CD14-positive monocyte (primary cell): ENCODE data around the gene ACTL6B. TPM values are rescaled to one million over a fixed set of nuclear protein-coding genes. Genes with fewer than 3 reads are reported as not detected.

Source experiments
- DNase-seq, 3 donors: peaks; one replicate each; pipeline ENCODE4 v3.0.0-alpha.2; 2011 to 2022
- H2AFZ ChIP-seq: 2 replicates; pipeline ENCODE4 v1.6.0; 2012; ENCODE audit warnings: mild to moderate bottlenecking, low read depth, low read length, inconsistent platforms; ENCODE audit not compliant: insufficient read depth, poor library complexity, severe bottlenecking
- H3K27ac ChIP-seq, 2 donors: 1 replicate in 1 of 2; 2 replicates in 1 of 2; pipeline ENCODE4 v1.5.1; 2012 to 2013; ENCODE audit warnings: low read length in 2 of 2, control low read depth in 1 of 2, inconsistent platforms in 1 of 2, low read depth in 1 of 2, mild to moderate bottlenecking in 1 of 2
- H3K27me3 ChIP-seq, 2 donors: one replicate each; pipeline versions ENCODE4 v1.6.0 to v1.6.1; 2011 to 2013; ENCODE audit warnings: low read length in 2 of 2; ENCODE audit not compliant: control insufficient read depth in 2 of 2, insufficient read depth in 2 of 2
- H3K36me3 ChIP-seq, 2 donors: replicated peaks in 1 of 2; 1 replicate in 1 of 2; 2 replicates in 1 of 2; pipeline versions ENCODE4 v1.5.1 to v1.6.1; 2012 to 2013; ENCODE audit warnings: low read length in 2 of 2, control low read depth in 1 of 2, inconsistent platforms in 1 of 2, mild to moderate bottlenecking in 1 of 2; ENCODE audit not compliant: insufficient read depth in 2 of 2, control insufficient read depth in 1 of 2
- H3K4me1 ChIP-seq, 2 donors: 1 replicate in 1 of 2; 2 replicates in 1 of 2; pipeline versions ENCODE4 v1.5.1 to v1.6.1; 2012 to 2013; ENCODE audit warnings: low read length in 2 of 2, control low read depth in 1 of 2, inconsistent platforms in 1 of 2, mild to moderate bottlenecking in 1 of 2, moderate library complexity in 1 of 2; ENCODE audit not compliant: insufficient read depth in 2 of 2, control insufficient read depth in 1 of 2
- H3K4me2 ChIP-seq: replicated peaks from 2 replicates; pipeline ENCODE3; 2012; ENCODE audit warnings: low read length, moderate library complexity, mild to moderate bottlenecking; ENCODE audit not compliant: poor library complexity, severe bottlenecking; ENCODE audit errors: extremely low read depth
- H3K4me3 ChIP-seq, 3 experiments: fragments of 200-600 bp in 1 of 3; sonication (generic) in 1 of 3; replicated peaks in 1 of 3; 1 replicate in 2 of 3; 2 replicates in 1 of 3; pipeline ENCODE4 v1.5.1; 2011 to 2013; ENCODE audit warnings: low read length in 3 of 3, mild to moderate bottlenecking in 3 of 3, control low read depth in 2 of 3, low read depth in 2 of 3, inconsistent platforms in 1 of 3, moderate library complexity in 1 of 3
- H3K79me2 ChIP-seq: 2 replicates; pipeline ENCODE4 v1.6.0; 2012; ENCODE audit warnings: mild to moderate bottlenecking, control low read depth, inconsistent platforms, low read length, moderate library complexity; ENCODE audit not compliant: insufficient read depth
- H3K9ac ChIP-seq: 2 replicates; pipeline ENCODE4 v1.6.0; 2017; ENCODE audit warnings: low read length, mild to moderate bottlenecking; ENCODE audit not compliant: insufficient read depth, poor library complexity, severe bottlenecking
- H3K9me3 ChIP-seq, 2 donors: replicated peaks in 1 of 2; 1 replicate in 1 of 2; 2 replicates in 1 of 2; pipeline versions ENCODE4 v1.5.1 to v1.6.1; 2012 to 2013; ENCODE audit warnings: low read length in 2 of 2, control low read depth in 1 of 2; ENCODE audit not compliant: control insufficient read depth in 1 of 2, insufficient read depth in 1 of 2
- H4K20me1 ChIP-seq: 2 replicates; pipeline ENCODE4 v1.6.0; 2012; ENCODE audit warnings: mild to moderate bottlenecking, low read length, control low read depth, moderate library complexity; ENCODE audit not compliant: insufficient read depth
- H3K27ac Mint-ChIP-seq, 7 donors: one replicate each; pipeline ENCODE4 v1.8.0; 2020; ENCODE audit warnings: mild to moderate bottlenecking in 7 of 7, mixed read lengths in 7 of 7, moderate library complexity in 6 of 7, inconsistent platforms in 2 of 7
- H3K27me3 Mint-ChIP-seq, 3 donors: one replicate each; pipeline ENCODE4 v1.8.0; 2021 to 2022; ENCODE audit warnings: low read depth in 3 of 3, mild to moderate bottlenecking in 3 of 3, mixed read lengths in 3 of 3, moderate library complexity in 3 of 3, inconsistent platforms in 1 of 3
- H3K36me3 Mint-ChIP-seq, 2 donors: one replicate each; pipeline ENCODE4 v1.8.0; 2020; ENCODE audit warnings: mixed read lengths in 2 of 2, inconsistent platforms in 1 of 2, mild to moderate bottlenecking in 1 of 2
- H3K4me1 Mint-ChIP-seq: one replicate; pipeline ENCODE4 v1.8.0; 2020; ENCODE audit warnings: mild to moderate bottlenecking, mixed read lengths
- H3K4me3 Mint-ChIP-seq, 2 donors: one replicate each; pipeline ENCODE4 v1.8.0; 2020; ENCODE audit warnings: mild to moderate bottlenecking in 2 of 2, mixed read lengths in 2 of 2, moderate library complexity in 1 of 2
- H3K9me3 Mint-ChIP-seq, 7 donors: one replicate each; pipeline ENCODE4 v1.8.0; 2020 to 2022; ENCODE audit warnings: mixed read lengths in 7 of 7, mild to moderate bottlenecking in 6 of 7, moderate library complexity in 6 of 7, inconsistent platforms in 2 of 7
- CTCF ChIP-seq: fragments of 200-600 bp; IDR thresholded peaks from one replicate; pipeline ENCODE4 v1.8.0; 2022; ENCODE audit warnings: antibody characterized with exemption, mild to moderate bottlenecking
- WGBS: methylation state at CpG from one replicate; pipeline ENCODE4 v1.1.5; 2013; ENCODE audit warnings: missing lambda C conversion rate; ENCODE audit not compliant: insufficient coverage; 5-methylcytosine and 5-hydroxymethylcytosine counted together
- intact Hi-C, 2 donors: fragments of 100-400 bp; cut with micrococcal nuclease; formaldehyde crosslinking; loops; one replicate each; pipeline versions ENCODE4 v1.15.0 to v1.15.1; 2023
- polyA plus RNA-seq, 3 donors: library from polyadenylated mRNA; depleted of rRNA in 1 of 3; unstranded in 2 of 3; stranded (reverse) in 1 of 3; fragments of 300-500 nt in 2 of 3; fragments of >200 nt in 1 of 3; fragmentation: Illumina TruSeq in 2 of 3; gene quantifications; 1 replicate in 2 of 3; 2 replicates in 1 of 3; pipeline ENCODE4 v1.2.3, GENCODE V29; 2012 to 2021

The ACTL6B gene
- polyA plus RNA-seq, 3 donors, result not detected

DNA sequence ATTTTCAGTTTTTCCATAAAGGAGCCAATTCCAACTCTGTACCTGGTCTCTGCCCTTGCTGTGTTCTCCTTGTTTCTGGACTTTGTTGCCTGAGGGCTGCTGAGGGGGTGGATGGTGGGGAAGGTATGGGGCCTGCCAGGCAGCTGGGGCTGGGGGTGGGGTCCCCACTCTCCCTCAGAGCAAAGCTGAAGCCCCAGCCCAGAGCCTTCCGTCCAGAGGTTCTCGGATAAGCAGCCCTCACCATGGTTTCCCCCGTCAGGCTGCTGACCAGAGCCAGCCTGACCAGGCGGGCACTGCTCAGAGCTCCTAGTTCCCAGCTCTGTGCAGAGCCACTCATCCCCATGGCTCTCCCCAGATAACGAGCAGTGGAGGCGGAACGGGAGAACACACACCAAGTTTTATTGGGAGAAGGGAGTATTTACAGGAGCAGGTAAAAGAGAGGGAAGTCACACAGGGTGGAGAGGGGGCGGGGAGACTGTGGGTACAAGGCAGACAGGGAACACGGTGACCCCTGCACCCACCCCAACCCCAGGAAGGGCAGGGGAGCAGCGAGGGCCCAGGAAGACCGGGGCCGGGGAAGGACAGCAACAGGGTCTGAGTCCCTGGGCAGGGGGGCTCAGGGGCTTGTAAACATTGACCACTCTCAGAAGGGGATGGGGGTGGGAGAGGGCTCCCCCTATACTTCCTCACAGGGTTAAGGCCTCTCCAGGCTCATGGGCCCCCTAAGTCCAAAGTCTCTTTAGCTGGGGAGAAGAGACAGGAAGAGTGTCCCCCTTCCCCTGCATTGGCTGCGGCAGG, 23.1 kb upstream of the ACTL6B start:
- peaks cover 91% of the 10 kb centered on the region for H4K20me1 ChIP-seq
- H3K27me3 ChIP-seq, result no peaks in the 10 kb centered on the region
- no peak for TF ChIP-seq CTCF
- intact Hi-C loops, result loop anchor here in 1 of 2 donors (10.0 kb wide), 2 partner anchors 245 to 555 kb away; partner anchors contain the start of genes MBLAC1 and PPP1R35
- Mint-ChIP-seq H3K4me3 (no peak overlapping the region), H3K27ac (peak overlapping the region; percentile 41 to 92 (median 87)), H3K36me3 (peaks cover 35 to 67% of the 10 kb centered on the region in 2 donors), H3K4me1 (peaks cover 38% of the 10 kb centered on the region), H3K9me3 (peaks cover 0 to 1% (median 0%) of the 10 kb centered on the region in 7 donors), H3K27me3 (peaks cover 0 to 2% (median 0%) of the 10 kb centered on the region in 3 donors)
- peaks cover 48 to 52% of the 10 kb centered on the region in 2 donors for H3K4me1 ChIP-seq
- peaks cover 41% of the 10 kb centered on the region for H3K79me2 ChIP-seq
- no peak for DNase-seq
- no peaks in the 10 kb centered on the region for H3K9me3 ChIP-seq
- peaks cover 69 to 73% of the 10 kb centered on the region in 2 donors for H3K36me3 ChIP-seq
- 89% methylated on average over 4 of the region's 13 CpGs for WGBS
- peak overlapping the region in 1 of 3 experiments; percentile 28 for H3K4me3 ChIP-seq
- H3K9ac ChIP-seq, result no peak overlapping the region
- H3K4me2 ChIP-seq, result no peak overlapping the region
- peak overlapping the region; percentile 49 to 54 for H3K27ac ChIP-seq
- no peak overlapping the region for H2AFZ ChIP-seq

GRCh38 chr7:100678291-100678984, 22.2 kb upstream of the ACTL6B start:
- no peak overlapping the region for H3K4me2 ChIP-seq
- Mint-ChIP-seq H3K4me1 (peaks cover 38% of the 10 kb centered on the region), H3K27ac (peak overlapping the region; percentile 21 to 92 (median 72)), H3K36me3 (peaks cover 35 to 58% of the 10 kb centered on the region in 2 donors), H3K4me3 (no peak overlapping the region), H3K27me3 (peaks cover 0 to 2% (median 0%) of the 10 kb centered on the region in 3 donors), H3K9me3 (peaks cover 0 to 1% (median 0%) of the 10 kb centered on the region in 7 donors)
- H3K27ac ChIP-seq, result peak overlapping the region; percentile 54 to 65
- H3K9me3 ChIP-seq, result no peaks in the 10 kb centered on the region
- H3K79me2 ChIP-seq, result peaks cover 48% of the 10 kb centered on the region
- DNase-seq, result no peak
- peaks cover 48 to 52% of the 10 kb centered on the region in 2 donors for H3K4me1 ChIP-seq
- TF ChIP-seq CTCF, result no peak
- WGBS, result 89% methylated on average over 21 of the region's 35 CpGs
- H3K4me3 ChIP-seq, result no peak overlapping the region
- peaks cover 60 to 64% of the 10 kb centered on the region in 2 donors for H3K36me3 ChIP-seq
- H4K20me1 ChIP-seq, result peaks cover 83% of the 10 kb centered on the region
- H3K27me3 ChIP-seq, result no peaks in the 10 kb centered on the region
- intact Hi-C loops, result loop anchor here in 1 of 2 donors (10.0 kb wide), 2 partner anchors 244 to 554 kb away; partner anchors contain the start of genes MBLAC1 and PPP1R35
- H3K9ac ChIP-seq, result no peak overlapping the region
- H2AFZ ChIP-seq, result no peak overlapping the region
